Gastroesophageal sphincter (tissue), 3 donors: ENCODE results near the gene SLC9A3.

ENCODE experiments used
- POLR2AphosphoS5 ChIP-seq: sonication (generic); formaldehyde crosslinking; IDR thresholded peaks from one replicate; pipeline ENCODE4 v1.6.1; 2017; ENCODE audit warnings: antibody characterized with exemption
- TF ChIP-seq, protein P1 (sequence below), 4 experiments: fragments of 200-600 bp in 2 of 4; fragments of 450-650 bp in 2 of 4; sonication (generic) in 1 of 4; IDR thresholded peaks; one replicate each; pipeline ENCODE4 v1.5.1; 2017 to 2019; ENCODE audit warnings: antibody characterized with exemption in 4 of 4, mild to moderate bottlenecking in 2 of 4, moderate library complexity in 2 of 4

DNA sequence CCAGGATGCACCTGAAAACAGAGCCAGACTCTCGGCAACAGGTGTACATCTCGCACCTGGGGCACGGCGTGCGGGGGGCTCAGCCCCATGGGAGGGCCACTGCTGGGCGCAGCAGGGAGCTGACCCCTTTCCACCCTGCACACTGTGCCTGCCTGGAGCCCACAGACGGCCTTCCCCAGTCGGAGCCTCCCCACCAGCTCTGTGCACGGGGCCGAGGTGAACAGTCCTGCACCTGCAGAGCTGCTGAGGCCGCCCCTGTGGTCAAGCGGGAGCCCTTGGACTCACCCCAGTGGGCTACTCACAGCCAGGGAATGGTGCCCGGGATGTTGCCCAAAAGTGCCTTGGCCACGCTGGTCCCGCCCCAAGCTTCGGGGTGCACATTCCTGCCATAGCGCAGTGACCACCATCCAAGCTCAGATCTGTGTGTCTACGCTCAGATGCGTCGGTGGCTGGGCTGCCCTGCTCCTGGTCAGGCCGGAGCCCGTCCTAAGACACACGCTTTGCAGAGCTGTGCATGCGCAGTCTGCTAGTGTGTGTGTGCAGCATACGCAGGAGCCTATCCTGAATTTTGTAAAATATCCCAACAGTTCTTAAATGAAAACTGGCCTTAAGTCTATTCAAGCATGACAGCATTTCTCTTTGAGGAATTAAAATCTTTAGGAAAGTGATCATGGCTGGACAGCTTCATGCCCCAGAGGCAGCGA lies 89.7 kb downstream of the SLC9A3 start:
- TF ChIP-seq POLR2AphosphoS5, result no peak
- TF ChIP-seq, protein P1, sequence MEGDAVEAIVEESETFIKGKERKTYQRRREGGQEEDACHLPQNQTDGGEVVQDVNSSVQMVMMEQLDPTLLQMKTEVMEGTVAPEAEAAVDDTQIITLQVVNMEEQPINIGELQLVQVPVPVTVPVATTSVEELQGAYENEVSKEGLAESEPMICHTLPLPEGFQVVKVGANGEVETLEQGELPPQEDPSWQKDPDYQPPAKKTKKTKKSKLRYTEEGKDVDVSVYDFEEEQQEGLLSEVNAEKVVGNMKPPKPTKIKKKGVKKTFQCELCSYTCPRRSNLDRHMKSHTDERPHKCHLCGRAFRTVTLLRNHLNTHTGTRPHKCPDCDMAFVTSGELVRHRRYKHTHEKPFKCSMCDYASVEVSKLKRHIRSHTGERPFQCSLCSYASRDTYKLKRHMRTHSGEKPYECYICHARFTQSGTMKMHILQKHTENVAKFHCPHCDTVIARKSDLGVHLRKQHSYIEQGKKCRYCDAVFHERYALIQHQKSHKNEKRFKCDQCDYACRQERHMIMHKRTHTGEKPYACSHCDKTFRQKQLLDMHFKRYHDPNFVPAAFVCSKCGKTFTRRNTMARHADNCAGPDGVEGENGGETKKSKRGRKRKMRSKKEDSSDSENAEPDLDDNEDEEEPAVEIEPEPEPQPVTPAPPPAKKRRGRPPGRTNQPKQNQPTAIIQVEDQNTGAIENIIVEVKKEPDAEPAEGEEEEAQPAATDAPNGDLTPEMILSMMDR (IDR thresholded peaks at IDR 0.05), result no peak
